ENCODE results near the gene SH3D21. TPM values are rescaled to one million over a fixed set of nuclear protein-coding genes. Genes with fewer than 3 reads are reported as not detected.
A peak's percentile ranks its signal among the peaks of the same experiment; 100 is the strongest.

The SH3D21 gene
- total RNA-seq, 2 experiments from 2014 or later: 26.2 to 33.0 TPM

- Mint-ChIP-seq H3K4me1 (peaks cover 10% of the 10 kb centered on the region), H3K27ac (no peak overlapping the region), H3K27me3 (peaks cover 6% of the 10 kb centered on the region), H3K36me3 (ENCODE audit: low read depth) (no peaks in the 10 kb centered on the region), H3K9me3 (ENCODE audit: low read depth) (no peaks in the 10 kb centered on the region), H3K4me3 (no peak overlapping the region)
- POLR2A ChIA-PET: no interaction called here
- intact Hi-C loops (cut with DNase I, micrococcal nuclease): no loop called here
- CTCF ChIA-PET: no interaction called here
- DNase-seq: no peak
- no peak for ATAC-seq
These were observed 22.5 kb downstream of the SH3D21 start for GRCh38 chr1:36328713-36329112.

GRCh38 chr1:36329817-36330216 is 23.6 kb downstream of the SH3D21 start:
- ChIA-PET CTCF (interaction anchor here (0.7 kb wide), 1 partner anchor 13 kb away, joined by 4 read pairs; no protein-coding TSS in a partner anchor), POLR2A (no interaction called here)
- no peak for ATAC-seq
- H3K4me3 Mint-ChIP-seq: no peak overlapping the region
- H3K36me3 Mint-ChIP-seq (ENCODE audit: low read depth): no peaks in the 10 kb centered on the region
- no peak for DNase-seq
- no peaks in the 10 kb centered on the region for H3K9me3 Mint-ChIP-seq (ENCODE audit: low read depth)
- peaks cover 3% of the 10 kb centered on the region for H3K27me3 Mint-ChIP-seq
- H3K4me1 Mint-ChIP-seq: no peaks in the 10 kb centered on the region
- no peak overlapping the region for H3K27ac Mint-ChIP-seq
- intact Hi-C loops (cut with DNase I, micrococcal nuclease): no loop called here

GRCh38 chr1:36330940-36331339 is 24.8 kb downstream of the SH3D21 start:
- intact Hi-C loops (cut with DNase I, micrococcal nuclease): no loop called here
- CTCF ChIA-PET: interaction anchor here (1.4 kb wide), 1 partner anchor 18 kb away, joined by 4 read pairs; no protein-coding TSS in a partner anchor
- POLR2A ChIA-PET: no interaction called here

GRCh38 chr1:36337830-36338229 is 31.7 kb downstream of the SH3D21 start:
- H3K4me3 Mint-ChIP-seq: no peak overlapping the region
- peaks cover 12% of the 10 kb centered on the region for H3K4me1 Mint-ChIP-seq
- no peaks in the 10 kb centered on the region for H3K27me3 Mint-ChIP-seq
- no peak for ATAC-seq
- intact Hi-C loops (cut with DNase I, micrococcal nuclease): no loop called here
- CTCF ChIA-PET: no interaction called here
- no peak overlapping the region for H3K27ac Mint-ChIP-seq
- DNase-seq: no peak
- H3K9me3 Mint-ChIP-seq (ENCODE audit: low read depth): no peaks in the 10 kb centered on the region
- POLR2A ChIA-PET: interaction anchor here (1.4 kb wide), 1 partner anchor 31 kb away, joined by 3 read pairs; the partner anchor contains the start of gene SH3D21
- peaks cover 9% of the 10 kb centered on the region for H3K36me3 Mint-ChIP-seq (ENCODE audit: low read depth)

More at GRCh38 chr1:36330940-36331339, 24.8 kb downstream of the SH3D21 start:
- no peaks in the 10 kb centered on the region for H3K36me3 Mint-ChIP-seq (ENCODE audit: low read depth)
- no peak overlapping the region for H3K27ac Mint-ChIP-seq
- no peak for DNase-seq
- no peak overlapping the region for H3K4me3 Mint-ChIP-seq
- no peaks in the 10 kb centered on the region for H3K4me1 Mint-ChIP-seq
- no peaks in the 10 kb centered on the region for H3K9me3 Mint-ChIP-seq (ENCODE audit: low read depth)
- ATAC-seq: no peak
- peaks cover 3% of the 10 kb centered on the region for H3K27me3 Mint-ChIP-seq

- Mint-ChIP-seq H3K9me3 (ENCODE audit: low read depth) (no peaks in the 10 kb centered on the region), H3K27ac (no peak overlapping the region), H3K4me1 (peaks cover 20% of the 10 kb centered on the region), H3K4me3 (no peak overlapping the region), H3K36me3 (ENCODE audit: low read depth) (peaks cover 13% of the 10 kb centered on the region), H3K27me3 (no peaks in the 10 kb centered on the region)
- intact Hi-C loops (cut with DNase I, micrococcal nuclease): no loop called here
- DNase-seq (no peak), ATAC-seq (no peak)
- POLR2A ChIA-PET: no interaction called here
- CTCF ChIA-PET: no interaction called here
These were observed 33.0 kb downstream of the SH3D21 start for GRCh38 chr1:36339215-36339614.

GRCh38 chr1:36339615-36340014 is 33.4 kb downstream of the SH3D21 start:
- DNase-seq (no peak), ATAC-seq (no peak)
- H3K27me3 Mint-ChIP-seq: no peaks in the 10 kb centered on the region
- intact Hi-C loops (cut with DNase I, micrococcal nuclease): no loop called here
- H3K4me1 Mint-ChIP-seq: peaks cover 20% of the 10 kb centered on the region
- CTCF ChIA-PET: no interaction called here
- no peaks in the 10 kb centered on the region for H3K9me3 Mint-ChIP-seq (ENCODE audit: low read depth)
- H3K27ac Mint-ChIP-seq: no peak overlapping the region
- no peak overlapping the region for H3K4me3 Mint-ChIP-seq
- POLR2A ChIA-PET: no interaction called here
- peaks cover 14% of the 10 kb centered on the region for H3K36me3 Mint-ChIP-seq (ENCODE audit: low read depth)

- intact Hi-C loops (cut with DNase I, micrococcal nuclease): loop anchor here (1.0 to 2.0 kb wide), 3 partner anchors 27 to 79 kb away; no protein-coding TSS in a partner anchor
- no peak for ATAC-seq
- Mint-ChIP-seq H3K4me1 (peaks cover 20% of the 10 kb centered on the region), H3K27ac (no peak overlapping the region), H3K36me3 (ENCODE audit: low read depth) (peaks cover 18% of the 10 kb centered on the region), H3K27me3 (no peaks in the 10 kb centered on the region), H3K4me3 (no peak overlapping the region), H3K9me3 (ENCODE audit: low read depth) (no peaks in the 10 kb centered on the region)
- POLR2A ChIA-PET: no interaction called here
- DNase-seq: no peak
- CTCF ChIA-PET: interaction anchor here (0.5 to 4.8 kb wide), 20 partner anchors 9 to 1353 kb away, joined by 3 to 45 read pairs (median 4); no protein-coding TSS in a partner anchor
These were observed 35.6 kb downstream of the SH3D21 start for GRCh38 chr1:36341626-36342320.

- H3K4me1 Mint-ChIP-seq: peaks cover 20% of the 10 kb centered on the region
- no peak overlapping the region for H3K27ac Mint-ChIP-seq
- H3K36me3 Mint-ChIP-seq (ENCODE audit: low read depth): peaks cover 24% of the 10 kb centered on the region
- no peaks in the 10 kb centered on the region for H3K27me3 Mint-ChIP-seq
- DNase-seq (peak; percentile 77), ATAC-seq (peak; percentile 88)
- intact Hi-C loops (cut with DNase I, micrococcal nuclease): loop anchor here (1.0 to 2.0 kb wide), 3 partner anchors 26 to 78 kb away; no protein-coding TSS in a partner anchor
- H3K4me3 Mint-ChIP-seq: no peak overlapping the region
- no peaks in the 10 kb centered on the region for H3K9me3 Mint-ChIP-seq (ENCODE audit: low read depth)
- CTCF ChIA-PET: interaction anchor here (0.5 to 4.8 kb wide), 30 partner anchors 8 to 1352 kb away, joined by 3 to 45 read pairs (median 4); partner anchors contain the start of genes OSCP1 and SH3D21
- POLR2A ChIA-PET: no interaction called here
These were observed 36.4 kb downstream of the SH3D21 start for GRCh38 chr1:36342426-36343185.

GRCh38 chr1:36343651-36344394 is 37.7 kb downstream of the SH3D21 start:
- POLR2A ChIA-PET: no interaction called here
- no peak for DNase-seq
- no peak for ATAC-seq
- intact Hi-C loops (cut with DNase I, micrococcal nuclease): loop anchor here in 1 of 2 experiments (2.0 kb wide), 1 partner anchor 25 kb away; no protein-coding TSS in a partner anchor
- Mint-ChIP-seq H3K9me3 (ENCODE audit: low read depth) (no peaks in the 10 kb centered on the region), H3K4me3 (no peak overlapping the region), H3K4me1 (peaks cover 16% of the 10 kb centered on the region), H3K36me3 (ENCODE audit: low read depth) (peaks cover 32% of the 10 kb centered on the region), H3K27me3 (no peaks in the 10 kb centered on the region), H3K27ac (no peak overlapping the region)
- CTCF ChIA-PET: interaction anchor here (0.5 to 4.8 kb wide), 11 partner anchors 9 to 654 kb away, joined by 3 to 45 read pairs (median 5); partner anchors contain the start of gene OSCP1

- peaks cover 15% of the 10 kb centered on the region for H3K4me1 Mint-ChIP-seq
- ChIA-PET CTCF (interaction anchor here (0.5 to 4.8 kb wide), 5 partner anchors 12 to 653 kb away, joined by 3 to 45 read pairs (median 5); no protein-coding TSS in a partner anchor), POLR2A (no interaction called here)
- intact Hi-C loops (cut with DNase I, micrococcal nuclease): no loop called here
- H3K9me3 Mint-ChIP-seq (ENCODE audit: low read depth): no peaks in the 10 kb centered on the region
- H3K27ac Mint-ChIP-seq: no peak overlapping the region
- peaks cover 32% of the 10 kb centered on the region for H3K36me3 Mint-ChIP-seq (ENCODE audit: low read depth)
- DNase-seq (no peak), ATAC-seq (no peak)
- no peaks in the 10 kb centered on the region for H3K27me3 Mint-ChIP-seq
- no peak overlapping the region for H3K4me3 Mint-ChIP-seq
These were observed 38.2 kb downstream of the SH3D21 start for GRCh38 chr1:36344395-36344680.

- POLR2A ChIA-PET: no interaction called here
These were observed 39.2 kb downstream of the SH3D21 start for GRCh38 chr1:36345353-36345752.

More at GRCh38 chr1:36345353-36345752, 39.2 kb downstream of the SH3D21 start:
- Mint-ChIP-seq H3K9me3 (ENCODE audit: low read depth) (no peaks in the 10 kb centered on the region), H3K36me3 (ENCODE audit: low read depth) (peaks cover 32% of the 10 kb centered on the region), H3K27ac (no peak overlapping the region), H3K4me1 (peaks cover 22% of the 10 kb centered on the region), H3K27me3 (no peaks in the 10 kb centered on the region), H3K4me3 (no peak overlapping the region)
- CTCF ChIA-PET: interaction anchor here (1.0 to 4.2 kb wide), 2 partner anchors 68 to 78 kb away, joined by 3 to 45 read pairs; no protein-coding TSS in a partner anchor
- intact Hi-C loops (cut with DNase I, micrococcal nuclease): no loop called here
- no peak for DNase-seq
- ATAC-seq: no peak
